Heart left ventricle (tissue), 16 donors: ENCODE measurements around the gene MGMT. TPM values are rescaled to one million over a fixed set of nuclear protein-coding genes. Genes with fewer than 3 reads are reported as not detected.

Experiments used
- ATAC-seq, 4 donors: fragments of 200-7000 bp; cut with Tn5 transposase; one replicate each; pipeline ENCODE4 v1.9.1; 2020 to 2022; ENCODE audit warnings: moderate library complexity in 4 of 4, mild to moderate bottlenecking in 3 of 4, moderate number of reproducible peaks in 1 of 4
- DNase-seq, 5 donors: peaks; one replicate each; pipeline ENCODE4 v3.0.0-alpha.2; 2020
- H3K27ac ChIP-seq, 12 donors: fragments of 200-600 bp; sonication (generic) in 4 of 12; one replicate each; pipeline versions ENCODE4 v1.5.0 to v1.8.0; 2016 to 2022; ENCODE audit warnings: mild to moderate bottlenecking in 2 of 12
- H3K27me3 ChIP-seq, 9 donors: fragments of 200-600 bp; sonication (generic) in 2 of 9; one replicate each; pipeline versions ENCODE4 v1.5.1 to v1.8.0; 2016 to 2022; ENCODE audit warnings: mild to moderate bottlenecking in 3 of 9
- H3K36me3 ChIP-seq, 9 donors: fragments of 200-600 bp; sonication (generic) in 2 of 9; one replicate each; pipeline versions ENCODE4 v1.5.0 to v1.8.0; 2018 to 2022; ENCODE audit warnings: mild to moderate bottlenecking in 2 of 9
- H3K4me1 ChIP-seq, 12 donors: fragments of 200-600 bp; sonication (generic) in 4 of 12; one replicate each; pipeline versions ENCODE4 v1.5.0 to v1.8.0; 2016 to 2022; ENCODE audit warnings: mild to moderate bottlenecking in 3 of 12
- H3K4me3 ChIP-seq, 12 donors: fragments of 200-600 bp; sonication (generic) in 4 of 12; one replicate each; pipeline versions ENCODE4 v1.5.0 to v1.8.0; 2017 to 2022; ENCODE audit warnings: mild to moderate bottlenecking in 9 of 12, moderate library complexity in 4 of 12
- H3K9me3 ChIP-seq, 12 donors: fragments of 200-600 bp; sonication (generic) in 4 of 12; one replicate each; pipeline versions ENCODE4 v1.5.0 to v1.8.0; 2016 to 2022; ENCODE audit warnings: mild to moderate bottlenecking in 1 of 12
- POLR2A ChIP-seq, 2 donors: fragments of 450-650 bp; IDR thresholded peaks; one replicate each; pipeline ENCODE4 v1.6.1; 2017; ENCODE audit warnings: antibody characterized with exemption in 2 of 2, mild to moderate bottlenecking in 2 of 2, moderate library complexity in 2 of 2
- WGBS, 4 donors: extraction: QIAGEN DNeasy Blood & Tissue Kit in 2 of 4; methylation state at CpG; one replicate each; pipeline versions ENCODE4 v1.1.5 to v1.1.7; 2013 to 2018; 5-methylcytosine and 5-hydroxymethylcytosine counted together
- intact Hi-C, 10 donors: fragments of 100-400 bp; cut with DNase I; formaldehyde crosslinking; loops; one replicate each; pipeline versions ENCODE4 v1.11.1 to v1.14.2; 2022
- polyA plus RNA-seq, 2 donors: library from polyadenylated mRNA; stranded (reverse); fragments of 200-250 nt; gene quantifications; one replicate each; pipeline ENCODE4 v1.2.3, GENCODE V29; 2013
- total RNA-seq, 9 donors: library from RNA; depleted of rRNA in 2 of 9; stranded (reverse); fragments of >200 nt in 2 of 9; fragmentation: NEBNext Ultra II Directional in 3 of 9; extraction: Animal tissue kit (Norgen Biotek cat#: 25700) in 3 of 9; gene quantifications; one replicate each; pipeline versions ENCODE4 v1.1.0 to v1.2.4, GENCODE V29; 2016 to 2023
- TF ChIP-seq, protein P1 (sequence below), 12 donors: fragments of 200-600 bp; sonication (generic) in 4 of 12; IDR thresholded peaks; one replicate each; pipeline versions ENCODE4 v1.5.0 to v1.8.0; 2018 to 2022; ENCODE audit warnings: antibody characterized with exemption in 12 of 12, mild to moderate bottlenecking in 5 of 12
- donor health status: ischemic (EF 13 %, LVEDD 7.1; RV severe dilation, severe dysfunction).
- donor health status: healthy with polysubstance abuse.
- donor health status: DM: no; HTN: yes; CAD: no.
- donor health status: DM: no; HTN: no; CAD: no.
- donor health status: ischemic (EF 25% LVEDD 6.9; RV normal size, moderate dysfunction).
- donor health status: ischemic (EF 25% LVEDD 5.7; RV mildly dilated, moderate dysfunction).
- donor health status: healthy.
- donor health status: DM: yes; HTN: yes; CAD: no.
- donor health status: ischemic (EF 35%, LVEDD 5.7; RV mildly dilated, moderate dysfunction).
- donor health status: nonischemic (EF 11% LVEDD 7.7; RV severe dilation, severe dysfunction).
- donor health status: DM: yes; HTN: yes; CAD: no.
- donor health status: PGD.
- donor health status: ischemic (EF 29% LVEDD 5.4; RV normal size, mild dysfunction).
- donor health status: nonischemic (EF 23%, LVEDD 6.1; RV moderate dilation, normal function).

MGMT gene
- total and polyA plus RNA-seq, 11 donors = 6.2 to 25.3 (median 11.6) TPM

DNA sequence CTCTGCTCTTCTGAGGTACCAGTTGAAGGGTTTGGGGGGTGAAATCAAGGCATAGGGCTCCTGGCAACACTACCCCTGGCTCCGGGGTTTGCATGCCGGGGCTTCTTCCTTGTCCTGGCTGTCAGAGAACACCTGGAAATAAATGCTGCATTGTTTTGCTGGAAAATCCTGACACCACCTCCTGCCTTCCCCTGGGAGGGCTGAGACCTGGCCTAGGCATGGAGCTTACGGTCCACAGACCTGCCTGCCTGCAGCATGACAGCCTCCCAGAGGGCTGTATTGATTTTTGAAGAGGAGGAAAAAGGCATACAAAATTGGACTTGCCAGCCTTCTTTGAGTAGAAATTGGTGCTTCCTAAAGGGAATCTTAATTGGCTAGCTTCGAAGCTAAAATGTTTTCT, 227.1 kb downstream of the MGMT start:
- peak in 1 of 5 donors; percentile 27 for DNase-seq
- H3K9me3 ChIP-seq = no peaks in the 10 kb centered on the region
- intact Hi-C loops = no loop called here
- peak overlapping the region in 1 of 12 donors; percentile 30 for H3K27ac ChIP-seq
- no peaks in the 10 kb centered on the region for H3K27me3 ChIP-seq
- WGBS, 4 donors = 43 to 72% (median 49%) methylated on average over 4 of the region's 4 CpGs
- H3K36me3 ChIP-seq = no peaks in the 10 kb centered on the region
- TF ChIP-seq POLR2A (IDR thresholded peaks at IDR 0.05) = no peak
- TF ChIP-seq, protein P1, sequence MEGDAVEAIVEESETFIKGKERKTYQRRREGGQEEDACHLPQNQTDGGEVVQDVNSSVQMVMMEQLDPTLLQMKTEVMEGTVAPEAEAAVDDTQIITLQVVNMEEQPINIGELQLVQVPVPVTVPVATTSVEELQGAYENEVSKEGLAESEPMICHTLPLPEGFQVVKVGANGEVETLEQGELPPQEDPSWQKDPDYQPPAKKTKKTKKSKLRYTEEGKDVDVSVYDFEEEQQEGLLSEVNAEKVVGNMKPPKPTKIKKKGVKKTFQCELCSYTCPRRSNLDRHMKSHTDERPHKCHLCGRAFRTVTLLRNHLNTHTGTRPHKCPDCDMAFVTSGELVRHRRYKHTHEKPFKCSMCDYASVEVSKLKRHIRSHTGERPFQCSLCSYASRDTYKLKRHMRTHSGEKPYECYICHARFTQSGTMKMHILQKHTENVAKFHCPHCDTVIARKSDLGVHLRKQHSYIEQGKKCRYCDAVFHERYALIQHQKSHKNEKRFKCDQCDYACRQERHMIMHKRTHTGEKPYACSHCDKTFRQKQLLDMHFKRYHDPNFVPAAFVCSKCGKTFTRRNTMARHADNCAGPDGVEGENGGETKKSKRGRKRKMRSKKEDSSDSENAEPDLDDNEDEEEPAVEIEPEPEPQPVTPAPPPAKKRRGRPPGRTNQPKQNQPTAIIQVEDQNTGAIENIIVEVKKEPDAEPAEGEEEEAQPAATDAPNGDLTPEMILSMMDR (IDR thresholded peaks at IDR 0.05) = no peak
- no peak for ATAC-seq
- peaks cover 0 to 33% (median 14%) of the 10 kb centered on the region in 12 donors for H3K4me1 ChIP-seq
- H3K4me3 ChIP-seq = no peak overlapping the region

DNA sequence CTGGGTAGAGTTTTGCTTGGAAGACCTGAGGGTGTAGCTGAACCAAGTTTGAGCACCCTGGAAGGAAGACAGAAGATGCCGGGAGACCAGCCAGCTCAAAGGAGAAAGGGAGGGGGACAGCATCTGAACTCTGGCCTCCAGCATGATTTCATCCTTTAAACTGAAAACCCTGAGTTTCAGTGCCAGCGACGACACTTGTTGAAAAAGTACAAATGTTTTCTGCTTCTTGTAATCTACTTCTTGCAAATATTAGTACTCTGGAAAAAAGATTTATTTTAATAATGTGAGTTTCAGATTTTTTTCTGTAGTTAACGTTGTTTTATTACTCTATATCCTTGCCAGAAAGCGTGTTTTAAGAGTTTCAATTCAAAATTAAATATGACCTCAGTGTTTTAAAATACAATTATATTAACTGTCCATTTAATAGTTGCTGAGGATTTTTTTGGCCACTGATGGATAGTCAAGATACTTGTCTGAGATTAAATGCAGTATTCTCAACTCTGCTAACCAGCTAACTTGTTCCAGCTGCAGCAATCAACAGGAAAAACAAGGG, 227.7 kb downstream of the MGMT start:
- ATAC-seq (peak; percentile 62 to 78 (median 71)), DNase-seq (peak in 3 of 5 donors; percentile 59 to 74 (median 62))
- Histone ChIP-seq H3K9me3 (no peaks in the 10 kb centered on the region), H3K36me3 (no peaks in the 10 kb centered on the region), H3K27ac (no peak overlapping the region), H3K27me3 (no peaks in the 10 kb centered on the region), H3K4me1 (peaks cover 0 to 33% (median 14%) of the 10 kb centered on the region in 12 donors), H3K4me3 (no peak overlapping the region)
- no peak for TF ChIP-seq POLR2A (IDR thresholded peaks at IDR 0.05)
- TF ChIP-seq, protein P1 (IDR thresholded peaks at IDR 0.05) = no peak
- WGBS, 4 donors = 48 to 65% (median 59%) methylated on average over 5 of the region's 5 CpGs
- intact Hi-C loops = no loop called here

DNA sequence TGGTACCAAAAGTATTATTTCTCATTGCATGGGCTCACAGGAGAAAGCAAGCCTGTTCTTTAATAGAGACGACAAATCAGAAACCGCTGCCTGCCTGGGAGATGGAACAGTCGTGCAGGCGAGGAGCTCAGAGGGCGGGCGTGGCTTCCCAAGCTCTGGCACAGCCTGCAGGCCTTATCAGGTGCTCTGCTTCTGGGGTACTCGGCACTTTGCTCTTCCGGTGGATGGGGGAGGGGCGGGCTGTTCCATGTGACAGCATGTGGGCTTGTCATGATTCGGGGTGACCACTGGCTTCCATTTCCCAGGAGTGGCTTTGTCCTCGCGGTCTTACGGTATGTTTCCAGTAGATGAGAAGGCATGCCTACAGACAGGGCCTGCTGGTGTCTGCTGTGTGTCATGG, 228.6 kb downstream of the MGMT start:
- no peaks in the 10 kb centered on the region for H3K9me3 ChIP-seq
- no peak overlapping the region for H3K4me3 ChIP-seq
- ATAC-seq (no peak), DNase-seq (peak in 1 of 5 donors; percentile 26)
- WGBS, 4 donors = 78 to 88% (median 84%) methylated on average over 13 of the region's 13 CpGs
- peak overlapping the region in 1 of 12 donors; percentile 22 for H3K27ac ChIP-seq
- H3K36me3 ChIP-seq = no peaks in the 10 kb centered on the region
- H3K4me1 ChIP-seq = peaks cover 0 to 28% (median 12%) of the 10 kb centered on the region in 12 donors
- intact Hi-C loops = no loop called here
- H3K27me3 ChIP-seq = no peaks in the 10 kb centered on the region
- TF ChIP-seq POLR2A (IDR thresholded peaks at IDR 0.05) = no peak
- TF ChIP-seq, protein P1 (IDR thresholded peaks at IDR 0.05) = no peak

DNA sequence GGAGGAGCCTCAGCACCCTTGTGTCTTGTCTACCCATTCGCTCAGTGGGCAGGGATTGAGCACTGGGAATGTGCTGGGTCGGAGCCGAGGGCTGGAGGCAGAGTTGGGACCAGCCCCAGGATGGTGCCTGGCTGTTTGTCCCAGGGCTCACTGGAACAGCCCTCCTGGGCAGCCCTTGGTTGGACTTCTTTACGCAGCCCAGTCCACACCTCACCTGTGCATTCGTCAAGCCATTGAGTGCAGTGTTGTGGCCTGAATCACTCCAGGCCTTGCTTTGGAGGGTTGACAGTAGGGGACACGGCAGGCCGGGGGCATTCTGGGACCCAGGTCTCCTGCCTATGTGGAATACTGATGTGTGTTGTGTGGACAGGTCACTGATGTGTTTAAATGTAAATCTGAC, 229.6 kb downstream of the MGMT start:
- DNase-seq = no peak
- no peaks in the 10 kb centered on the region for H3K9me3 ChIP-seq
- ATAC-seq = no peak
- intact Hi-C loops = no loop called here
- 96 to 98% (median 97%) methylated on average over 7 of the region's 7 CpGs for WGBS, 4 donors
- H3K4me1 ChIP-seq = peaks cover 0 to 22% (median 12%) of the 10 kb centered on the region in 12 donors
- no peak overlapping the region for H3K4me3 ChIP-seq
- no peak for TF ChIP-seq POLR2A (IDR thresholded peaks at IDR 0.05)
- TF ChIP-seq, protein P1 (IDR thresholded peaks at IDR 0.05) = no peak
- no peak overlapping the region for H3K27ac ChIP-seq
- no peaks in the 10 kb centered on the region for H3K36me3 ChIP-seq
- no peaks in the 10 kb centered on the region for H3K27me3 ChIP-seq
